Fibroblast of skin of scalp (primary cell): Measurements from ENCODE around the gene PAK2. TPM values are rescaled to one million over a fixed set of nuclear protein-coding genes. Genes with fewer than 3 reads are reported as not detected.
"Not testable (repeated sequence)": the region's sequence is repeated elsewhere in the genome, so short reads cannot be mapped to it uniquely, and the experiment has no call there.

Experiments
- DNase-seq: peaks from one replicate; pipeline ENCODE4 v3.0.0-alpha.2; 2013
- polyA plus RNA-seq, 2 experiments: library from polyadenylated mRNA; unstranded; fragments of 120-200 nt; gene quantifications; one replicate each; pipeline ENCODE4 v1.2.1, GENCODE V29; 2013; ENCODE audit not compliant: insufficient read length in 2 of 2

PAK2 gene
- 62.6 TPM for polyA plus RNA-seq (2013, experiment 1 of 2; ENCODE audit: insufficient read length)
- polyA plus RNA-seq (2013, experiment 2 of 2; ENCODE audit: insufficient read length) = 66.7 TPM

DNA sequence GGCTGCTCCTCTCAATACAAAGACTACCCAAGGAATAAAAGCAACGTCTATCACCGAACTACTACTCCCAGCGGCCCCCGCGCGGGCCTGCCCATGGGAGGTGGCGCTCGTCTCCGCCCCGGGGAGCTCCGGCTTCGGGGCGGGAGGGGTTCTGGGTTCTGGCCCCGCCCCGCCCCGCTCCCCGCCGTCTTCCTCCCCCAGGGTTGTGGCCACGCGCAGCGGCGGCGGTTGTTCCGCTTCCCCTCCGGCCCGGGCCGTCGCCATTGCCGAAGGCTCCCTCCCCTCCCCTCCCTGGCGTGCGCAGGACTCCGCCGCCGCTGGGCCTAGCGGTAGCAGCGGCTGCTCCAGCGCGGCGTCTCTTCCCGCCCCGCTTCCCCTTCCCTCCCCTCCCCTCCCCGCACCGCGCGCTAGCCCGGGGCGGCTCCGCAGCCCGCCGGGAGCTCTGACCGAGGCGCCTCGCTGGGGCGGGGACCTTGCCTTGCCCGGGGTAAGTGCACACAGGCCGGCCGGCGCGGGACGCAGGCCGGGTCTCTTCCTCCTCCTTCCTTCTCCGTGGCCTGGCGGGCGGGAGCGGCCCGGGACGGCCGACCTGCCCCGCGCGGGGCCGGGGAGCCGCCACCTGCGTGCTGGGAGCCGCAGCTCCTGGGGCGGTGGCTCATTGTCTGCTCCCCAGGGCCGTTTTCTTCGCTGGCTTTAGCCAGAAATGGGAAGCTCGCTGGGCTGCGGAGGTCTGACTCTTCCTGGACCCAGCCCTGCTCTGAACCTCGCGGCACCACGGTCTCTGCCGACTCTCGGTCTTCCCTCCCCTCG is at the start of gene PAK2:
TSS of gene PAK2 (plus strand) at position 187 of the 810 bp plus-strand sequence. CDS start 42,790 bp downstream, outside the sequence.
- DNase-seq = peak; percentile 91

DNA sequence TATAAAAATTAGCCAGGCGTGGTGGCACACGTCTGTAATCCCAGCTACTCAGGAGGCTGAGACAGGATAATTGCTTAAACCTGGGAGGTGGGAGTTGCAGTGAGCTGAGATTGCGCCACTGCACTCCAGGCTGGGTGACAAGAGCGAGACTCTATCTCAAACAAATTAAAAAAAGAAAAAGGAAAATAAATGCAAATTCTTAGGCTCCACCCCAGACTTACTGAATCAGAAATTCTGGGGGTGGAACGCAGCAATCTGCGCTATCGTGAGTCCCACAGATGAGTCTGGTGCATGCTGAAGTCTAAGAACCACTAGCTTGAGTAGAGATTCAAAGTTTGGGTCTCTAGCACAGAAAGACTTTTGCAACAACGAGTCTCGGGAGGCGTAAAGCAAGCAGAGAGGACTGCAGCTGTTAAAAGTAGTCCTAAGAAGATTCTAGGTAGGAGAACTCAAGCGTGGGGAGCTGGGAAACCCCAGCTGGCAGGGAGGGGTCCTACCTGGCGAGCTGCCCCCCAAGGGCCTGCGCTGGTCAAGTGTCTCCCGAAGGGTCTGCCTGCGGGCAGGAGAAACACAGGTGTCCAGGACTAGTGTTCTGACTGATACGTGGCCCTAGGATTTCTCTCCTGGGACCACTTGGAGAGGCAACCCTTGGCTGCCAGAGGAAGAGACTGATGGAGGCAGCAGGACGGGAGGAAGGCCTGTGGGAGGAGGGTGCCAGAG is 49.6 kb upstream of the PAK2 start:
- DNase-seq = no peak

- DNase-seq = no peak
Observed at GRCh38 chr3:196691386-196691785, 48.3 kb upstream of the PAK2 start.

DNA sequence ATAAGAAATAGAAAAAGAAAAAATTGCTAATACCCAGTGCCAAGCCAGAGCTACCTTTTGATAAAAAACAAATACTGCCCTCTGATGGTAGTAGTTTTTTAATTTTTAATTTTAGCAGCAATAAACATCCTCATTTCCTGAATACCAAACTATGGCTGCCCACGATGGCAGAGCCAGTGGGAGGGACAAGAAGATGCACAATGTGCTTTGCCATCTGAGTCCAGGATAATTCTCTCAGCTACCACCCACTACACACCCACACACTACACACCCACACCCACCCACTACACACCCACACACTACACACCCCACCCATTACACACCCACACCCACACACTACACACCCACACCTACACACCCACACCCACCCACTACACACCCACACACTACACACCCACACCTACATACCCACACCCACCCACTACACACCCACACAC is 45.4 kb upstream of the PAK2 start:
- peak; percentile 13 for DNase-seq

DNA sequence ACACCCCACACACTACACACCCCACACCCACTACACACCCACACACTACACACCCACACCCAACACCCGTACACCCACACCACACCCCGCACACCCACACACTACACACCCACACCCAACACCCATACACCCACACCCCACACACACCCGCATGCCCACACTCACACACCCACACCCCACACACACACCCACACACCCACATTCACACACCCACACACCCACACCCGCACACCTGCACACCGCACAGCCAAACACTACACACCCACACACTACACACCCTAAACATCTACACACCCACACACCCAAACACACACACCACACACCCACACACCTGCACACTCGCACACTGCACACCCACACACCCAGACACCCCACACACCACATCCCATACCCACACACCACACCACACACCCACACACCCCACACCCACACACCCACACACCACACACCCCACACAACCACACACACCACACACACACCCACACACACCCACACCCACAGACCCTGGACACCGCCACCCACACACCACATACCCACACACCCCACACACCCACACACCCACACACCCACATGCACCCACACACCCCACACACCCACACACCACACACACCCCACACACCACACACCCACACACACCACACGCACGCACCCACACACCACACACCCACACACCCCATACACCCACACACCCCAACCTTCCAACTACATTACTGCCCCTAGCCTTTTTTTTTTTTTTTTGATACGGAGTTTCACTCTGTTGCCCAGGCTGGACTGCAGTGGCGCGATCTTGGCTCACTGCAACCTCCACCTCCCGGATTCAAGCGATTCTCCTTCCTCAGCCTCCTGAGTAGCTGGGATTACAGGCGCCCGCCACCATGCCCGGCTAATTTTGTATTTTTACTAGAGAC is 44.5 kb upstream of the PAK2 start:
- no peak for DNase-seq

DNA sequence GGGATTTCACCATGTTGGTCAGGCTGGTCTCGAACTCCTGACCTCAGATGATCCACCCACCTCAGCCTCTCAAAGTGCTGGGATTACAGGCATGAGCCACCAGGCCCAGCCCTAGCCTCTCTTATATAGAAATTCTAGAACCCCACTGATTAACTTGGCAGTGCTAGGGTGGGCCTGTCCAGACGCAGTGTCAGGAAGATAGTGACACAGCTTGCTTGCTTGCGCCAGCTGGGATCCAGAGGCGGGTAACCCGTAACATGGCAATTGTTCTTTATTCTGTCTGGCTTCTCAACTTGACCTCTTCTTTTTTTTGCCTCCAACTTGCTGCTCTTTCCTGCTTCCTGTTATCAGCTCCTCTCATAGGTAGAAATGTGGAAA is 43.8 kb upstream of the PAK2 start:
- no peak for DNase-seq

DNA sequence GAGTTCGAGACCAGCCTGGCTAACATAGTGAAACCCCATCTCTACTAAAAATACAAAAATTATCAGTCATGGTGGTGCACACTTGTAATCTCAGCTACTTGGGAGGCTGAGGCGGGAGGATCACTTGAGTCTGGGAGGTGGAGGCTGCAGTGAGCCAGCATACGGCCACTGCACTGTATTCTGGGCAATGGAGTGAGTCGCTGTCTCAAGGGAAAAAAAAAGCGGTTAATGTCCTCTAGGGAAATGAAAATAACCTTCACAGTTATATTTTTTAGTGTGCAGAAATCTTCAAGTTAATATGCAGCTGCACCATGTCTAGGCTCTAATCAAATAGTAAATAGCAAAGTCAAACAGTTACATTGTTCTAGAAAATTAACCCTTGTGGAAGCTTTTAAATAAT is 42.4 kb upstream of the PAK2 start:
- DNase-seq = no peak

- DNase-seq = no peak
Observed at GRCh38 chr3:196699749-196700148, 39.9 kb upstream of the PAK2 start.

DNA sequence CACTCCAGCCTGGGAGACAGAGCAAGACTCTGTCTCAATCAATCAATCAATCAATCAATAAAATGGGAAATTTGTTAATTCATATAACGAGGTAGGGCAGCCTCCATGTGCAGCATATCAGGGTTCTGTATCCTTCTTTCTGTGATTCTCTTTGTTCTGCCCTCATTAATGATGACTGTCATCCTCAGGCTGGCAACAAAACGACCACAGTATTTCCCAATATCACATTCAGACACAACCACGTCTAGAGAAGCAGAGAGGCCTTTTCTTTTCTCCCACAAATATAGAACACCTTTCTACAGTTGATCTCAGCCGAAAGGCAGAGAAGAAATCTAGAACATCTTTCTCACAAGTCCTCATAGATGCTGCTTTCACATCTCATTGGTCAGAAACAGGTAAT is 38.9 kb upstream of the PAK2 start:
- no peak for DNase-seq

GRCh38 chr3:196706327-196706726 is 33.3 kb upstream of the PAK2 start:
- DNase-seq = no peak

DNA sequence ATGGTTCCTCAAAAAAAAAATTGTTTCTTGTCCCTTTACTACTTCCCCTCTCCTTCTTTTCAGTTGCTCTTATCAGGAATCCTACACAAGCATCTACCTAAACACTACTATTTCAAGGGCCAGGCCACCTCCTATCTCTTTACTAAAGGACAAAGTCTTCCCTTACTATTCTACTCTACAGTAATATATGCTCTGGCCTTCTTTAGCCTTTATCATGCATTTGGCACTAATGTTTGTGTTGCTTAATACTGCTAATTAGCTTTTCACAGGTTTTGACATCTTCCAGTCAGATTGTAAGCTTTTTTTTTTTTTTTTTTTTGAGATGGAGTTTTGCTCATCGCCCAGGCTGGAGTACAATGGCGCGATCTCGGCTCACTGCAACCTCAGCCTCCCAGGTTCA is 32.9 kb upstream of the PAK2 start:
- DNase-seq = no peak

DNA sequence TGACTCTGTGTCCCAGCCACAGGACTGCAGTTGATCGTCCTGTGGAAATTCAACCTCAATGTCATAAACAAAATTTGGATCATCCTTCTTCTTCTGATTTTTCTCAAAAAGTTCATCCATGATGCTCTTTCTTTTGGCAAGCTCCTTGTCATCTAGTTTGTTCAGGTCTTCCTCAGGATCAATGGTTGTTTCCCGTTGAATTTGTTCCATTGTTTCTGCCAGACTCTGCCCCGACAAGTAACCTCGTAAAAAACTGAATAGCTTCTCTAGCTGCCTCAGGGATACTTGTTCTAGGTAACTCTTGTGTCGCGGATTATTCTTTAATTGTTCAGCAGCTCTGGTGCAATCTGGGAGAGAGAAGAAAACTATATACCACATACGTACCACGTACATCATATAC is 32.1 kb upstream of the PAK2 start:
- DNase-seq = no peak

DNA sequence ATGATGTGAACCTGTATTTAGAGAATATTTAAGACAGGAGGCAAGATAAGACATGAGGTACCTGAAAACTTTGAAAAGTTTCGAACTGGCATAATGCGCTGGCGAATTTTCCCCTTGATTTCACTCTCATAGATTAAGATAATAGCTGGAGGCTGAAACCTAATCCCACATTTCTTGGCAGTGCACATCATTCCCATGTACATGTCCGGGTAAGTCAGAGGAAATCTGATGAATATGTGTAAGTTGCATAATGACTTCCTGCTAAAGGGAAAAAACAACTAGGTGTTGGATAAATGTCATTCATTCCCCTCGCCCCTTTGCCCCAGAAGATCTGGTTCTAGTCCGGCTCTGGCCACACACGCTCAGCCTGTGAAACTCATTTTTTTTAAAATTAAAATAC is 31.2 kb upstream of the PAK2 start:
- DNase-seq = no peak

- DNase-seq = peak; percentile 86
Observed at GRCh38 chr3:196711838-196712513, 27.7 kb upstream of the PAK2 start, which contains the start of the genes CEP19 and PIGX. Gene CEP19 (minus strand): TSS chr3:196712250. CDS start chr3:196708657, 3,593 bp downstream. Gene PIGX (plus strand): TSS chr3:196712377.

DNA sequence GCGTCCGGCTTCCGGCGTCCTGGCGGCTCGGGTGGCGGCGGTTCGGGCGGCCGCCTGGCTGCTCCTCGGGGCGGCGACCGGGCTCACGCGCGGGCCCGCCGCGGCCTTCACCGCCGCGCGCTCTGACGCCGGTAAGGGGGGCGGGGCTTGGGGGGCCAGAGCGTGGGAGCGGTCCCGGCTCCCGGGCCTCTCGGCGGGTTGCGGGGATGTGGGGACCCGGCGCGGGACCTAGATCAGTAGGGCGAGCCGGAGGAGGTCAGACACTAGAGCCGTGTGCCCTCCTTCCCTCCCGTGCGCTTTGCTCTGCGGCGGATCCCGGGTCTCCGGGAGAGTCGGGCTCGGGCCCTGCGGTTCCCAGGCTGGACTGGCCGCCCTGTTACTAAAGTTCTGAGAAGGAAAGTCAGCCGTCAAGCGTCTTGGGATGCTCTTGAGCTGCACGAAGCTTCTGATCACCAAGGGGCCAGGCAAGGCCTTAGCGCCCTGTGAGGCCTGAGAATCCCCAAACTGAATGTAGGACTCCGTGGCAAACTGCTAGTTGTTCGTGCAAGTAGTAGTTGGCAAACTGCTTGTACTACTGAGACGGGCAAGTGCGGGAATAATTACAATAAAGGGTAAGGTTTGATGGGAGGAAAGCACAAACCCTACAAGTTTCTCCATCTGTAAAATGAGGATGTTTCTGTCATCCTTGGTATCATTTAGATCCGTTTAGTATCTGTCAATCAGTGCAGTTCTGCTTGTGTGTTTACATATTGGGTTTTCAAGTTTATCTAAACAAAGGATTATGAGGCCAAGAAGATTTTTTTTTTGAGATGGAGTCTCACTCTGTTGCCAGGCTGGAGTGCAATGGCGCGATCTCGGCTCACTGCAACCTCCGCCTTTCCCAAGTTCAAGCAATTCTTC is 26.9 kb upstream of the PAK2 start:
- peak; percentile 46 for DNase-seq

GRCh38 chr3:196717162-196717561 is 22.5 kb upstream of the PAK2 start:
- DNase-seq = not testable (repeated sequence)

DNA sequence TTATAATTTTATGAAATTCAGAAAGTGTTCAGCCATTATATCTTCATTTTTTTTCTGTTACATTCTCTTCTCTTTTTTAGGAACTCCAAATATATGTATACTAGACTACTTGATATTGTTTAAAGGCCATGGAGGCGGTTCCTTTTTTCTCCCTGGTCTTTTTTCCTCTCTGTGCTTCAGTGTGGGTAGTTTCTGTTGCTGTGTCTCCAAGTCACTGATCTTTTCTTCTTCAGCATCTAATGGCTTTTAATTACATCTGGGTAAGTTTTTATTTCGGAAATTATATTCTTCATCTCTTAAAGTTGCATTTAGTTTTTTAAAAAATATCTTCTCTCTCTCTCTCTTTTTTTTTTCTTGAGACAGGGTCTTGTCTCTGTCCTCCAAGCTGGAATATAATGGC is 18.6 kb upstream of the PAK2 start:
- no peak for DNase-seq

- peak; percentile 23 for DNase-seq
Observed at GRCh38 chr3:196726788-196727675, 12.6 kb upstream of the PAK2 start.

DNA sequence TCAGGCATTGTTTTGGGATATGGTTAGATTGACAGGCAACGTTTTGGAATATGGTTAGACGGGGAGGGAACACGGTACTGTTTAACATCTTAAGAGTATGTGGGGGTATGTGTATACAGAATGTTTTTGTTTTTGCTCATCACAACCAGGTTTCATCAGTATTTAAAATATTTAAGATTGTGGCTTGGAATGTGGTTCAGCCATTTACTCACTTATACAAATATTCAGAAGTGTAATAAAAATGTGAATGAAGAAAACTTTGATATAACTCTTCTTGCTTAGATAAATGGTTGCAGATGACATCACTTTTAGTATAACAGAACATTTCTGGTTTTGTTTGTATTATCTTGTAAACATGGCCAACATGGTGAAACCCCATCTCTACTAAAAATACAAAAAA is 3.9 kb upstream of the PAK2 start:
- peak; percentile 57 for DNase-seq
